ENCODE data around the gene GLCE. TPM values are rescaled to one million over a fixed set of nuclear protein-coding genes. Genes with fewer than 3 reads are reported as not detected.

Gene GLCE
- total RNA-seq, 4 donors from 2014 or later: 20.4 to 26.1 (median 22.9) TPM

- 52 to 56% methylated on average over 4 of the region's 4 CpGs for WGBS, 2 donors
- DNase-seq: no peak
- intact Hi-C loops (cut with DNase I): no loop called here
These were observed 76.1 kb downstream of the GLCE start for GRCh38 chr15:69236505-69236904.

GRCh38 chr15:69237718-69238117, 77.3 kb downstream of the GLCE start:
- 79 to 90% methylated on average over 1 of the region's 1 CpG for WGBS, 2 donors
- no peak for DNase-seq
- no peaks in the 10 kb centered on the region for H3K27me3 ChIP-seq
- no peak overlapping the region for H3K27ac ChIP-seq
- intact Hi-C loops (cut with DNase I): no loop called here
- H3K4me1 ChIP-seq: peaks cover 0 to 11% (median 0%) of the 10 kb centered on the region in 3 donors
- H3K9me3 ChIP-seq: no peaks in the 10 kb centered on the region
- H3K36me3 ChIP-seq: no peaks in the 10 kb centered on the region
- no peak overlapping the region for H3K4me3 ChIP-seq
- TF ChIP-seq POLR2A (IDR thresholded peaks at IDR 0.05) (no peak), CTCF (IDR thresholded peaks at IDR 0.05) (no peak)

More at GRCh38 chr15:69236505-69236904, 76.1 kb downstream of the GLCE start:
- Histone ChIP-seq H3K4me3 (no peak overlapping the region), H3K36me3 (peaks cover 0 to 4% (median 0%) of the 10 kb centered on the region in 3 donors), H3K27me3 (no peaks in the 10 kb centered on the region), H3K9me3 (no peaks in the 10 kb centered on the region), H3K27ac (no peak overlapping the region), H3K4me1 (peaks cover 0 to 11% (median 0%) of the 10 kb centered on the region in 3 donors)
- TF ChIP-seq POLR2A (IDR thresholded peaks at IDR 0.05): no peak

- Histone ChIP-seq H3K27ac (no peak overlapping the region), H3K4me3 (no peak overlapping the region), H3K4me1 (no peaks in the 10 kb centered on the region), H3K36me3 (no peaks in the 10 kb centered on the region), H3K9me3 (no peaks in the 10 kb centered on the region), H3K27me3 (no peaks in the 10 kb centered on the region)
- intact Hi-C loops (cut with DNase I): no loop called here
- no peak for TF ChIP-seq POLR2A (IDR thresholded peaks at IDR 0.05)
- TF ChIP-seq CTCF (IDR thresholded peaks at IDR 0.05): no peak
- DNase-seq: no peak
- WGBS, 2 donors: 15 to 42% methylated on average over 2 of the region's 2 CpGs
These were observed 84.4 kb downstream of the GLCE start for GRCh38 chr15:69244798-69245197.

GRCh38 chr15:69253156-69253555, 92.7 kb downstream of the GLCE start:
- H3K27ac ChIP-seq: peak overlapping the region in 2 of 4 donors; percentile 6 to 13
- peaks cover 0 to 13% (median 0%) of the 10 kb centered on the region in 3 donors for H3K36me3 ChIP-seq
- WGBS, 2 donors: 16 to 19% methylated on average over 3 of the region's 3 CpGs
- TF ChIP-seq POLR2A (IDR thresholded peaks at IDR 0.05): no peak
- no peak for TF ChIP-seq CTCF (IDR thresholded peaks at IDR 0.05)
- DNase-seq: no peak
- H3K4me1 ChIP-seq: peaks cover 0 to 7% (median 5%) of the 10 kb centered on the region in 3 donors
- intact Hi-C loops (cut with DNase I): no loop called here
- H3K9me3 ChIP-seq: no peaks in the 10 kb centered on the region
- no peaks in the 10 kb centered on the region for H3K27me3 ChIP-seq
- no peak overlapping the region for H3K4me3 ChIP-seq

- TF ChIP-seq POLR2A (IDR thresholded peaks at IDR 0.05): no peak
- peak; percentile 28 to 67 (median 52) for TF ChIP-seq CTCF (IDR thresholded peaks at IDR 0.05)
These were observed 105.0 kb downstream of the GLCE start for GRCh38 chr15:69265347-69265955.

More at GRCh38 chr15:69265347-69265955, 105.0 kb downstream of the GLCE start:
- Histone ChIP-seq H3K4me3 (no peak overlapping the region), H3K9me3 (no peaks in the 10 kb centered on the region), H3K4me1 (no peaks in the 10 kb centered on the region), H3K27ac (no peak overlapping the region), H3K27me3 (no peaks in the 10 kb centered on the region), H3K36me3 (peaks cover 0 to 38% (median 0%) of the 10 kb centered on the region in 3 donors)
- WGBS, 2 donors: 30 to 44% methylated on average over 5 of the region's 5 CpGs
- no peak for DNase-seq
- intact Hi-C loops (cut with DNase I): loop anchor here (10.0 kb wide), 1 partner anchor 211 kb away; no protein-coding TSS in a partner anchor

Data from esophagus squamous epithelium (tissue), 5 donors.